Ishikawa (cell line): Measurements from ENCODE around the gene FOXC2.

Source experiments
- CEBPB ChIP-seq: IDR thresholded peaks from 2 replicates; pipeline ENCODE4 v1.6.1; 2012
- CREB1 ChIP-seq: IDR thresholded peaks from 2 replicates; pipeline ENCODE4 v1.6.1; 2012; ENCODE audit warnings: low read depth
- EP300 ChIP-seq: IDR thresholded peaks from 2 replicates; pipeline ENCODE4 v1.6.1; 2012; ENCODE audit warnings: borderline replicate concordance
- FOXM1 ChIP-seq: IDR thresholded peaks from 2 replicates; pipeline ENCODE4 v1.6.1; 2012; ENCODE audit warnings: low read depth, borderline replicate concordance
- NFIC ChIP-seq: IDR thresholded peaks from 2 replicates; pipeline ENCODE4 v1.6.1; 2012
- RAD21 ChIP-seq: IDR thresholded peaks from 2 replicates; pipeline ENCODE4 v1.6.1; 2012; ENCODE audit warnings: low read depth
- TEAD4 ChIP-seq: IDR thresholded peaks from 2 replicates; pipeline ENCODE4 v1.6.1; 2012
- YY1 ChIP-seq: IDR thresholded peaks from 2 replicates; pipeline ENCODE4 v1.6.1; 2012; ENCODE audit warnings: low read depth
- TF ChIP-seq, protein P1 (sequence below): IDR thresholded peaks from 2 replicates; pipeline ENCODE4 v1.6.1; 2012
- TF ChIP-seq, protein P2 (sequence below): IDR thresholded peaks from 2 replicates; pipeline ENCODE4 v1.6.1; 2012

GRCh38 chr16:86584726-86585721 lies 18.4 kb downstream of the FOXC2 start:
- no peak for TF ChIP-seq RAD21
- no peak for TF ChIP-seq CREB1
- no peak for TF ChIP-seq EP300
- no peak for TF ChIP-seq CEBPB
- TF ChIP-seq, protein P1, sequence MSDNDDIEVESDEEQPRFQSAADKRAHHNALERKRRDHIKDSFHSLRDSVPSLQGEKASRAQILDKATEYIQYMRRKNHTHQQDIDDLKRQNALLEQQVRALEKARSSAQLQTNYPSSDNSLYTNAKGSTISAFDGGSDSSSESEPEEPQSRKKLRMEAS: no peak
- TF ChIP-seq NFIC: no peak
- no peak for TF ChIP-seq TEAD4
- no peak for TF ChIP-seq FOXM1
- TF ChIP-seq, protein P2, sequence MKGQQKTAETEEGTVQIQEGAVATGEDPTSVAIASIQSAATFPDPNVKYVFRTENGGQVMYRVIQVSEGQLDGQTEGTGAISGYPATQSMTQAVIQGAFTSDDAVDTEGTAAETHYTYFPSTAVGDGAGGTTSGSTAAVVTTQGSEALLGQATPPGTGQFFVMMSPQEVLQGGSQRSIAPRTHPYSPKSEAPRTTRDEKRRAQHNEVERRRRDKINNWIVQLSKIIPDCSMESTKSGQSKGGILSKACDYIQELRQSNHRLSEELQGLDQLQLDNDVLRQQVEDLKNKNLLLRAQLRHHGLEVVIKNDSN: no peak
- TF ChIP-seq YY1: no peak
